Measurements from ENCODE around the gene LMTK3.

LMTK3 gene

GRCh38 chr19:48506138-48506733, 5.4 kb downstream of the LMTK3 start:
- TF ChIP-seq RAD21 (IDR thresholded peaks at IDR 0.05; ENCODE audit: low read depth): peak; percentile 94
- no peak for TF ChIP-seq EGR1 (IDR thresholded peaks at IDR 0.05)

GRCh38 chr19:48502350-48503018, 9.2 kb downstream of the LMTK3 start:
- no peak for TF ChIP-seq RAD21 (IDR thresholded peaks at IDR 0.05; ENCODE audit: low read depth)
- peak; percentile 63 for TF ChIP-seq MAX (IDR thresholded peaks at IDR 0.05)
- peak; percentile 17; the same call in 1 of the 2 replicates for TF ChIP-seq TEAD4 (IDR thresholded peaks at IDR 0.05)
- TF ChIP-seq FOXM1 (IDR thresholded peaks at IDR 0.05; ENCODE audit: borderline replicate concordance, low read depth): no peak
- no peak for TF ChIP-seq REST (IDR thresholded peaks at IDR 0.05; ENCODE audit: low read depth)
- no peak for TF ChIP-seq TCF12 (IDR thresholded peaks at IDR 0.05; ENCODE audit: low read depth)
- peak; percentile 44; the same call in 1 of the 2 replicates for TF ChIP-seq ZBTB7A (IDR thresholded peaks at IDR 0.05; ENCODE audit: low read depth)

GRCh38 chr19:48501494-48502349, 9.9 kb downstream of the LMTK3 start:
- TF ChIP-seq USF1 (IDR thresholded peaks at IDR 0.05) (peak; percentile 97), NFIC (IDR thresholded peaks at IDR 0.05) (no peak)

GRCh38 chr19:48500830-48501493, 10.7 kb downstream of the LMTK3 start:
- TF ChIP-seq USF1 (IDR thresholded peaks at IDR 0.05): no peak
- peak; percentile 17; the same call in 1 of the 2 replicates for TF ChIP-seq MAX (IDR thresholded peaks at IDR 0.05)

GRCh38 chr19:48499316-48500090, 12.1 kb downstream of the LMTK3 start:
- TF ChIP-seq NFIC (IDR thresholded peaks at IDR 0.05) (no peak), EP300 (IDR thresholded peaks at IDR 0.05; ENCODE audit: borderline replicate concordance) (no peak), CREB1 (IDR thresholded peaks at IDR 0.05; ENCODE audit: low read depth) (no peak), REST (IDR thresholded peaks at IDR 0.05; ENCODE audit: low read depth) (no peak), FOXM1 (IDR thresholded peaks at IDR 0.05; ENCODE audit: borderline replicate concordance, low read depth) (no peak), TCF12 (IDR thresholded peaks at IDR 0.05; ENCODE audit: low read depth) (no peak), USF1 (IDR thresholded peaks at IDR 0.05) (no peak), EGR1 (IDR thresholded peaks at IDR 0.05) (no peak), RAD21 (IDR thresholded peaks at IDR 0.05; ENCODE audit: low read depth) (no peak), CEBPB (IDR thresholded peaks at IDR 0.05) (no peak), MAX (IDR thresholded peaks at IDR 0.05) (no peak)
